Endothelial cell of umbilical vein (primary cell): ENCODE results near the gene SETBP1. TPM values are rescaled to one million over a fixed set of nuclear protein-coding genes. Genes with fewer than 3 reads are reported as not detected.
A peak's percentile ranks its signal among the peaks of the same experiment; 100 is the strongest.

Experiments
- BruUV-seq: library from RNA; stranded (reverse); fragments of 400-500 nt; replicated peaks from 2 replicates; lab custom pipeline; 2021; lab: Mats Ljungman, UMichigan
- CTCF ChIA-PET: fragments of 300-600, 350-600 bp; sonication (Branson Sonifier 250); formaldehyde crosslinking; loops from one replicate; lab custom pipeline; 2021; ENCODE audit warnings: antibody characterized with exemption, inconsistent platforms; lab: Charles Lee
- POLR2A ChIA-PET: fragments of 300-600, 350-600 bp; sonication (Branson Sonifier 250); formaldehyde crosslinking; loops from one replicate; lab custom pipeline; 2021; ENCODE audit warnings: antibody characterized with exemption, inconsistent platforms; lab: Charles Lee
- DNase-seq: peaks from one replicate; pipeline ENCODE4 v3.0.0-alpha.2; 2011; ENCODE audit warnings: low read depth, low spot score
- FAIRE-seq: peaks from 2 replicates; lab custom pipeline; 2011; peaks lifted over from hg19 to GRCh38; lab: Jason Lieb, UNC
- H2AFZ ChIP-seq: 2 replicates; pipeline ENCODE4 v1.6.0; 2012; ENCODE audit warnings: low read depth, low read length, control low read depth, inconsistent platforms
- H3K27ac ChIP-seq: 2 replicates; pipeline ENCODE4 v1.5.1; 2011; ENCODE audit warnings: low read depth, mild to moderate bottlenecking, control low read depth, low read length, moderate library complexity; ENCODE audit not compliant: insufficient read depth
- H3K27me3 ChIP-seq, 2 experiments: 2 replicates each; pipeline versions ENCODE4 v1.6.0 to v1.6.1; 2011; ENCODE audit warnings: low read length in 2 of 2, mixed read lengths in 1 of 2; ENCODE audit not compliant: control insufficient read depth in 2 of 2, insufficient read depth in 2 of 2
- H3K36me3 ChIP-seq, 2 experiments: 2 replicates in 1 of 2; 3 replicates in 1 of 2; pipeline ENCODE4 v1.5.1; 2011; ENCODE audit warnings: low read length in 2 of 2, mild to moderate bottlenecking in 1 of 2, moderate library complexity in 1 of 2; ENCODE audit not compliant: control insufficient read depth in 2 of 2, insufficient read depth in 2 of 2; ENCODE audit errors: extremely low read depth in 1 of 2
- H3K4me1 ChIP-seq: 3 replicates; pipeline ENCODE4 v1.5.1; 2011; ENCODE audit warnings: mild to moderate bottlenecking, low read length; ENCODE audit not compliant: control insufficient read depth, insufficient read depth; ENCODE audit errors: extremely low read depth
- H3K4me2 ChIP-seq: 2 replicates; pipeline ENCODE4 v1.6.1; 2011; ENCODE audit warnings: low read length, control low read depth, mixed read lengths; ENCODE audit not compliant: insufficient read depth
- H3K4me3 ChIP-seq, 3 experiments: fragments of 200-600 bp in 1 of 3; sonication (generic), shearing (Covaris generic) in 1 of 3; replicated peaks in 1 of 3; 2 replicates each; pipeline ENCODE4 v1.5.1; 2011 to 2016; ENCODE audit warnings: control low read depth in 3 of 3, low read length in 3 of 3, mild to moderate bottlenecking in 2 of 3, inconsistent platforms in 1 of 3, low read depth in 1 of 3, moderate library complexity in 1 of 3; ENCODE audit not compliant: insufficient read depth in 1 of 3
- H3K79me2 ChIP-seq: 2 replicates; pipeline ENCODE4 v1.6.0; 2012; ENCODE audit warnings: low read length, inconsistent platforms; ENCODE audit not compliant: control insufficient read depth, insufficient read depth
- H3K9ac ChIP-seq: replicated peaks from 2 replicates; pipeline ENCODE3; 2011; ENCODE audit warnings: low read length, control low read depth; ENCODE audit not compliant: insufficient read depth; ENCODE audit errors: extremely low read depth
- H3K9me1 ChIP-seq: replicated peaks from 3 replicates; pipeline ENCODE4 v1.6.0; 2011; ENCODE audit warnings: mild to moderate bottlenecking, low read length; ENCODE audit not compliant: control insufficient read depth, insufficient read depth; ENCODE audit errors: extremely low read depth
- H3K9me3 ChIP-seq: replicated peaks from 2 replicates; pipeline ENCODE4 v1.5.1; 2012; ENCODE audit warnings: low read length, inconsistent platforms; ENCODE audit not compliant: control insufficient read depth, insufficient read depth
- H4K20me1 ChIP-seq: replicated peaks from 2 replicates; pipeline ENCODE3; 2011; ENCODE audit warnings: mild to moderate bottlenecking, low read length; ENCODE audit not compliant: control insufficient read depth, insufficient read depth; ENCODE audit errors: extremely low read depth
- CTCF ChIP-seq, 2 donors: IDR thresholded peaks; 1 replicate in 1 of 2; 2 replicates in 1 of 2; pipeline ENCODE4 v1.5.1; 2011; ENCODE audit warnings: low read length in 2 of 2, mild to moderate bottlenecking in 2 of 2, moderate library complexity in 2 of 2, control low read depth in 1 of 2, inconsistent platforms in 1 of 2, low read depth in 1 of 2; ENCODE audit not compliant: insufficient read depth in 1 of 2; ENCODE audit errors: extremely low read depth in 1 of 2
- EZH2 ChIP-seq: IDR thresholded peaks from 2 replicates; pipeline ENCODE4 v1.6.1; 2012; ENCODE audit warnings: borderline replicate concordance, low read depth, mild to moderate bottlenecking, moderate library complexity, low read length, inconsistent platforms; ENCODE audit not compliant: severe bottlenecking
- FOS ChIP-seq: IDR thresholded peaks from 2 replicates; pipeline ENCODE4 v1.6.1; 2011; ENCODE audit warnings: mild to moderate bottlenecking, low read length, moderate library complexity, borderline replicate concordance; ENCODE audit not compliant: insufficient read depth
- GATA2 ChIP-seq: IDR thresholded peaks from 2 replicates; pipeline ENCODE4 v1.7.0; 2011; ENCODE audit warnings: low read depth, mild to moderate bottlenecking, moderate library complexity, mixed read lengths, low read length; ENCODE audit not compliant: insufficient read length, insufficient read depth
- JUN ChIP-seq: IDR thresholded peaks from 2 replicates; pipeline ENCODE4 v1.6.1; 2011; ENCODE audit warnings: borderline replicate concordance, low read depth; ENCODE audit not compliant: insufficient read length, insufficient read depth
- MYC ChIP-seq: IDR thresholded peaks from one replicate; pipeline ENCODE4 v1.6.1; 2011; ENCODE audit warnings: mild to moderate bottlenecking, low read depth, low read length
- POLR2AphosphoS5 ChIP-seq: IDR thresholded peaks from 2 replicates; pipeline ENCODE4 v1.6.1; 2012; ENCODE audit warnings: low read depth, mild to moderate bottlenecking, control low read depth, low read length, moderate library complexity; ENCODE audit not compliant: insufficient read depth
- dilution Hi-C: fragments of 300-500 bp; cut with MboI; formaldehyde crosslinking; loops from one replicate; pipeline ENCODE4 v1.15.0; 2019; ENCODE audit warnings: low sequenced_read_pairs; ENCODE audit not compliant: extremely low pct_ligation_motif_present
- intact Hi-C: fragments of 100-400 bp; cut with micrococcal nuclease; formaldehyde crosslinking; loops from one replicate; pipeline ENCODE4 v1.10.0; 2022
- polyA plus RNA-seq, 4 experiments: library from polyadenylated mRNA; depleted of rRNA in 3 of 4; stranded (reverse) in 3 of 4; unstranded in 1 of 4; fragments of >200 nt; gene quantifications; 2 replicates each; pipeline versions ENCODE4 v1.2.1 to v1.2.3, GENCODE V29; 2011 to 2012; ENCODE audit warnings: missing spikeins in 1 of 4
- total RNA-seq: library from RNA; stranded (reverse); gene quantifications from 2 replicates; pipeline ENCODE4 v1.2.3, GENCODE V29; 2021

SETBP1 gene
- total and polyA plus RNA-seq, 2 donors (not counting 3 experiments of a cell fraction or from before 2014, with no cell fraction given): 0.76 to 3.1 TPM

- Histone ChIP-seq H3K27me3 (peaks cover 19 to 27% of the 10 kb centered on the region in 2 experiments), H3K4me3 (no peak overlapping the region), H3K9me1 (no peaks in the 10 kb centered on the region), H3K4me2 (no peak overlapping the region), H3K79me2 (no peaks in the 10 kb centered on the region), H3K36me3 (no peaks in the 10 kb centered on the region), H3K27ac (no peak overlapping the region), H3K9me3 (no peaks in the 10 kb centered on the region), H3K4me1 (no peaks in the 10 kb centered on the region), H3K9ac (no peak overlapping the region), H2AFZ (no peak overlapping the region), H4K20me1 (no peaks in the 10 kb centered on the region)
- no peak for TF ChIP-seq GATA2
- no peak for TF ChIP-seq FOS
- no peak for TF ChIP-seq MYC
- TF ChIP-seq POLR2AphosphoS5: no peak
- TF ChIP-seq EZH2: no peak
- TF ChIP-seq JUN: no peak
- ChIA-PET CTCF (no interaction called here), POLR2A (no interaction called here)
- dilution Hi-C loops (no loop called here), intact Hi-C loops (no loop called here)
- FAIRE-seq: no peak
- DNase-seq: no peak
- TSS peak; percentile 14 for BruUV-seq
Measured at GRCh38 chr18:44677933-44678332, 2.8 kb upstream of the SETBP1 start.

- no peak for FAIRE-seq
- H3K9me1 ChIP-seq: no peaks in the 10 kb centered on the region
- CTCF ChIA-PET: interaction anchor here (0.5 to 1.0 kb wide), 2 partner anchors 8 to 32 kb away, joined by 3 read pairs; no protein-coding TSS in a partner anchor
- intact Hi-C loops: loop anchor here (1.0 kb wide), 2 partner anchors 534 to 548 kb away; no protein-coding TSS in a partner anchor
- H3K9me3 ChIP-seq: no peaks in the 10 kb centered on the region
- H3K4me3 ChIP-seq: peak overlapping the region in 1 of 3 experiments; percentile 94
- no peaks in the 10 kb centered on the region for H4K20me1 ChIP-seq
- no peak overlapping the region for H3K4me2 ChIP-seq
- H3K36me3 ChIP-seq: no peaks in the 10 kb centered on the region
- H3K27me3 ChIP-seq: peaks cover 23 to 32% of the 10 kb centered on the region in 2 experiments
- no peaks in the 10 kb centered on the region for H3K79me2 ChIP-seq
- TF ChIP-seq CTCF (IDR thresholded peaks at IDR 0.05; ENCODE audit: extremely low read depth in 1 of 2, insufficient read depth in 1 of 2, low read depth in 1 of 2, low read length in 2 of 2) (no peak), JUN (no peak)
- no peak overlapping the region for H3K9ac ChIP-seq
- no peak for DNase-seq
- dilution Hi-C loops: no loop called here
- POLR2A ChIA-PET: no interaction called here
- BruUV-seq: no TSS peak
- H2AFZ ChIP-seq: no peak overlapping the region
- no peak overlapping the region for H3K27ac ChIP-seq
- H3K4me1 ChIP-seq: no peaks in the 10 kb centered on the region
Measured at GRCh38 chr18:44678725-44679055, 2.0 kb upstream of the SETBP1 start.
